H1 (cell line): ENCODE measurements around the gene RNF13. TPM values are rescaled to one million over a fixed set of nuclear protein-coding genes. Genes with fewer than 3 reads are reported as not detected.

Experiments
- CTCF ChIA-PET: fragments of 300-600 bp; sonication (Branson Sonifier 250); formaldehyde crosslinking; loops from one replicate; lab custom pipeline; 2021; ENCODE audit not compliant: partially characterized antibody; lab: Charles Lee
- POLR2A ChIA-PET: fragments of 300-600 bp; sonication (Branson Sonifier 250); formaldehyde crosslinking; loops from one replicate; lab custom pipeline; 2021; ENCODE audit warnings: inconsistent platforms; ENCODE audit not compliant: partially characterized antibody; lab: Charles Lee
- DNase-seq, 2 experiments: peaks; one replicate each; pipeline versions ENCODE4 v3.0.0 to v3.0.0-alpha.2; 2010 to 2022; ENCODE audit warnings: low spot score in 2 of 2, low read depth in 1 of 2, mixed read lengths in 1 of 2
- FAIRE-seq: peaks from 2 replicates; lab custom pipeline; 2011; peaks lifted over from hg19 to GRCh38; lab: Jason Lieb, UNC
- H2AFZ ChIP-seq: 2 replicates; pipeline ENCODE4 v1.8.1; 2012; ENCODE audit warnings: low read length, inconsistent platforms
- H2AK5ac ChIP-seq: 2 replicates; pipeline ENCODE4 v1.6.1; 2013; ENCODE audit warnings: low read depth, low read length
- H2BK120ac ChIP-seq: replicated peaks from 2 replicates; pipeline ENCODE3; 2013; ENCODE audit warnings: low read depth, low read length, inconsistent platforms
- H2BK12ac ChIP-seq: 2 replicates; pipeline ENCODE4 v1.6.1; 2013; ENCODE audit warnings: low read depth, low read length
- H2BK15ac ChIP-seq: 2 replicates; pipeline ENCODE4 v1.6.1; 2013; ENCODE audit warnings: low read length
- H2BK20ac ChIP-seq: 2 replicates; pipeline ENCODE4 v1.6.1; 2013; ENCODE audit warnings: low read length
- H2BK5ac ChIP-seq: 2 replicates; pipeline ENCODE4 v1.6.1; 2013; ENCODE audit warnings: low read depth, low read length
- H3K14ac ChIP-seq: 2 replicates; pipeline ENCODE4 v1.6.1; 2013; ENCODE audit warnings: inconsistent platforms; ENCODE audit not compliant: insufficient read length
- H3K18ac ChIP-seq: 2 replicates; pipeline ENCODE4 v1.6.1; 2013; ENCODE audit warnings: low read length; ENCODE audit errors: extremely low read depth
- H3K23ac ChIP-seq: 2 replicates; pipeline ENCODE4 v1.6.1; 2013; ENCODE audit warnings: inconsistent platforms; ENCODE audit not compliant: insufficient read length
- H3K23me2 ChIP-seq: 2 replicates; pipeline ENCODE4 v1.6.1; 2013; ENCODE audit warnings: low read depth, low read length
- H3K27ac ChIP-seq: 2 replicates; pipeline ENCODE4 v1.6.1; 2011; ENCODE audit warnings: low read depth, low read length, inconsistent platforms
- H3K27me3 ChIP-seq, 4 experiments: replicated peaks in 1 of 4; 1 replicate in 1 of 4; 2 replicates in 3 of 4; pipeline versions ENCODE4 v1.6.1 to v1.8.1; 2011 to 2013; ENCODE audit warnings: low read length in 3 of 4, mild to moderate bottlenecking in 3 of 4, inconsistent platforms in 2 of 4, mixed read lengths in 2 of 4, moderate library complexity in 1 of 4; ENCODE audit not compliant: control insufficient read depth in 3 of 4, insufficient read depth in 3 of 4; ENCODE audit errors: extremely low read depth in 1 of 4
- H3K36me3 ChIP-seq, 4 experiments: 2 replicates each; pipeline versions ENCODE4 v1.6.1 to v1.8.1; 2011 to 2013; ENCODE audit warnings: mild to moderate bottlenecking in 4 of 4, low read length in 3 of 4, moderate library complexity in 2 of 4, control low read depth in 1 of 4, inconsistent platforms in 1 of 4; ENCODE audit not compliant: insufficient read depth in 4 of 4, control insufficient read depth in 2 of 4
- H3K4ac ChIP-seq: replicated peaks from 2 replicates; pipeline ENCODE3; 2013; ENCODE audit warnings: low read length, low read depth, mixed read lengths, inconsistent platforms; ENCODE audit not compliant: insufficient read length
- H3K4me1 ChIP-seq, 4 experiments: replicated peaks in 1 of 4; 1 replicate in 1 of 4; 2 replicates in 3 of 4; pipeline versions ENCODE4 v1.6.1 to v1.8.1; 2011 to 2013; ENCODE audit warnings: low read length in 3 of 4, inconsistent platforms in 2 of 4, mixed read lengths in 1 of 4; ENCODE audit not compliant: insufficient read depth in 4 of 4, control insufficient read depth in 3 of 4
- H3K4me2 ChIP-seq, 2 experiments: 2 replicates each; pipeline versions ENCODE4 v1.6.1 to v1.8.1; 2011 to 2013; ENCODE audit warnings: low read depth in 2 of 2, low read length in 2 of 2, control low read depth in 1 of 2, inconsistent platforms in 1 of 2, mild to moderate bottlenecking in 1 of 2; ENCODE audit not compliant: insufficient read depth in 1 of 2
- H3K4me3 ChIP-seq, 4 experiments: fragments of 200-600, 300-600 bp in 1 of 4; sonication (generic), shearing (Covaris generic), sonication (Bioruptor Twin) in 1 of 4; 2 replicates each; pipeline versions ENCODE4 v1.5.1 to v1.8.1; 2011 to 2016; ENCODE audit warnings: low read length in 4 of 4, low read depth in 3 of 4, control low read depth in 2 of 4, inconsistent platforms in 2 of 4, mild to moderate bottlenecking in 2 of 4, mixed read lengths in 1 of 4, moderate library complexity in 1 of 4; ENCODE audit not compliant: insufficient read depth in 2 of 4; ENCODE audit errors: extremely low read depth in 1 of 4
- H3K56ac ChIP-seq: replicated peaks from 2 replicates; pipeline ENCODE3; 2013; ENCODE audit warnings: low read depth, mild to moderate bottlenecking, mixed read lengths, low read length, inconsistent platforms; ENCODE audit not compliant: insufficient read length
- H3K79me1 ChIP-seq: 2 replicates; pipeline ENCODE4 v1.6.1; 2013; ENCODE audit warnings: low read depth, low read length, control low read depth
- H3K79me2 ChIP-seq, 2 experiments: 2 replicates each; pipeline versions ENCODE4 v1.6.1 to v1.8.1; 2012 to 2013; ENCODE audit warnings: low read length in 2 of 2, mild to moderate bottlenecking in 2 of 2, inconsistent platforms in 1 of 2; ENCODE audit not compliant: insufficient read depth in 2 of 2, control insufficient read depth in 1 of 2
- H3K9ac ChIP-seq, 4 experiments: replicated peaks in 1 of 4; 1 replicate in 1 of 4; 2 replicates in 3 of 4; pipeline versions ENCODE4 v1.6.1 to v1.8.1; 2011 to 2013; ENCODE audit warnings: low read depth in 3 of 4, low read length in 3 of 4, control low read depth in 2 of 4, mild to moderate bottlenecking in 2 of 4, moderate library complexity in 2 of 4, inconsistent platforms in 1 of 4; ENCODE audit errors: extremely low read depth in 1 of 4
- H3K9me3 ChIP-seq, 2 experiments: 2 replicates each; pipeline versions ENCODE4 v1.6.1 to v1.8.1; 2012 to 2013; ENCODE audit warnings: mild to moderate bottlenecking in 2 of 2, moderate library complexity in 2 of 2, control low read depth in 1 of 2, inconsistent platforms in 1 of 2, low read depth in 1 of 2, low read length in 1 of 2, mixed read lengths in 1 of 2; ENCODE audit not compliant: insufficient read depth in 2 of 2
- H4K20me1 ChIP-seq, 2 experiments: replicated peaks in 1 of 2; 2 replicates each; pipeline versions ENCODE3 to v1.8.1; 2011 to 2013; ENCODE audit warnings: inconsistent platforms in 2 of 2, low read length in 2 of 2, mild to moderate bottlenecking in 1 of 2; ENCODE audit not compliant: insufficient read depth in 2 of 2, control insufficient read depth in 1 of 2
- H4K5ac ChIP-seq: 2 replicates; pipeline ENCODE4 v1.6.1; 2013; ENCODE audit warnings: low read length, low read depth, mixed read lengths, inconsistent platforms; ENCODE audit not compliant: insufficient read length
- H4K8ac ChIP-seq: 2 replicates; pipeline ENCODE4 v1.8.0; 2013; ENCODE audit warnings: mild to moderate bottlenecking, moderate library complexity, low read length, inconsistent platforms; ENCODE audit not compliant: insufficient read depth; ENCODE audit errors: extremely low read depth
- H4K91ac ChIP-seq: replicated peaks from 2 replicates; pipeline ENCODE3; 2013; ENCODE audit warnings: low read length, mixed read lengths, inconsistent platforms; ENCODE audit not compliant: insufficient read length
- GTF2F1 ChIP-seq: IDR thresholded peaks from 2 replicates; pipeline ENCODE4 v1.6.1; 2012; ENCODE audit warnings: low read depth, low read length, improper control_type of control experiment, borderline replicate concordance
- SIRT6 ChIP-seq: IDR thresholded peaks from one replicate; pipeline ENCODE4 v1.7.1; 2012; ENCODE audit warnings: low read length, inconsistent platforms
- WGBS, 2 experiments: shearing (Covaris generic) in 1 of 2; methylation state at CpG; one replicate each; pipeline versions ENCODE4 v1.1.6 to v1.1.7; 2013 to 2015; ENCODE audit warnings: low lambda C conversion rate in 2 of 2, mixed read lengths in 2 of 2, inconsistent platforms in 1 of 2, low coverage in 1 of 2, missing lambda C conversion rate in 1 of 2; ENCODE audit not compliant: insufficient replicate concordance in 2 of 2, insufficient coverage in 1 of 2, insufficient read length in 1 of 2; ENCODE audit errors: extremely low coverage in 1 of 2, missing lambda C conversion rate in 1 of 2; 5-methylcytosine and 5-hydroxymethylcytosine counted together
- polyA plus RNA-seq, 7 experiments: library from polyadenylated mRNA; depleted of rRNA in 3 of 7; stranded (reverse) in 5 of 7; unstranded in 2 of 7; fragments of >200 nt in 5 of 7; fragments of 200-250 nt in 2 of 7; gene quantifications; 1 replicate in 5 of 7; 2 replicates in 1 of 7; 4 replicates in 1 of 7; pipeline versions ENCODE4 v1.2.1 to v1.2.3, GENCODE V29; 2011 to 2013; ENCODE audit warnings: missing spikeins in 2 of 7, mixed read lengths in 2 of 7
- total RNA-seq: library from RNA; stranded (reverse); fragmentation: NEBNext Ultra II Directional; extraction: Animal tissue kit (Norgen Biotek cat#: 25700); gene quantifications from 2 replicates; pipeline ENCODE4 v1.2.1, GENCODE V29; 2021
- TF ChIP-seq, protein P1 (sequence below): IDR thresholded peaks from 2 replicates; pipeline ENCODE4 v1.6.1; 2012; ENCODE audit warnings: inconsistent platforms

RNF13 gene
- total and polyA plus RNA-seq, 2 of the 8 experiments (the other 6 are each of a cell fraction or from before 2014, with no cell fraction given) = 19.4 to 35.4 TPM

DNA sequence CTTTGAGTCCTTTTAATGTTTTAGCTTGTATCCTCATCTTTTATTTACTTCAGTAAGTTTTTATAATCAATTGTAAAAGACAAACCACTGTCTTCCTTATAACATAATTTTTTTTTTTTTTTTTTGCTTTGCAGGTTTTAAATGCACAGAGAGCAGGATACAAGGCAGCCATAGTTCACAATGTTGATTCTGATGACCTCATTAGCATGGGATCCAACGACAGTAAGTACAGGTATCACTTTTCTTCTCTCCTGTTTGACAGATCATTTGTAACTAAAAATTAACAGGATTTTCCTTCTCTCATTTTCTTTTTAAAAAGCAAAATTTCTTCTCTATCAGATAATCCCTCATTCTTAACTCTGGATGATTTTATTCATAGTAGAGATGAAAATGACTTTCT lies 82.3 kb downstream of the RNF13 start:
- no peak overlapping the region for H3K4me2 ChIP-seq
- no peaks in the 10 kb centered on the region for H3K27me3 ChIP-seq
- no peak overlapping the region for H3K27ac ChIP-seq
- no peaks in the 10 kb centered on the region for H4K20me1 ChIP-seq
- H2BK120ac ChIP-seq = no peak overlapping the region
- H3K9me3 ChIP-seq = no peaks in the 10 kb centered on the region
- H3K23me2 ChIP-seq = no peaks in the 10 kb centered on the region
- H2BK20ac ChIP-seq = no peak overlapping the region
- H3K79me1 ChIP-seq = no peaks in the 10 kb centered on the region
- no peak overlapping the region for H2BK5ac ChIP-seq
- H3K4me1 ChIP-seq = 0 out of 7 replicates have a peak, but pooled peaks cover 0 to 2% (median 0%) of the 10 kb centered on the region in 4 experiments
- DNase-seq (no peak), FAIRE-seq (no peak)
- H3K56ac ChIP-seq = no peak overlapping the region
- H2BK15ac ChIP-seq = no peak overlapping the region
- H3K36me3 ChIP-seq = peaks cover 0 to 3% (median 0%) of the 10 kb centered on the region in 4 experiments; a peak in 1 of 8 replicates
- H3K14ac ChIP-seq = no peak overlapping the region
- POLR2A ChIA-PET = interaction anchor here (0.7 kb wide), 1 partner anchor 873 kb away, joined by 3 read pairs; no protein-coding TSS in a partner anchor
- H3K9ac ChIP-seq = no peak overlapping the region
- no peaks in the 10 kb centered on the region for H3K79me2 ChIP-seq
- CTCF ChIA-PET = interaction anchor here (0.6 to 2.9 kb wide), 7 partner anchors 8 to 188 kb away, joined by 3 to 16 read pairs (median 3); no protein-coding TSS in a partner anchor
- H3K23ac ChIP-seq = no peak overlapping the region
- H2AFZ ChIP-seq = no peak overlapping the region
- H4K8ac ChIP-seq = no peak overlapping the region
- no peak overlapping the region for H3K18ac ChIP-seq
- H3K4me3 ChIP-seq = no peak overlapping the region
- no peak overlapping the region for H2AK5ac ChIP-seq
- no peak overlapping the region for H4K5ac ChIP-seq
- 83% methylated on average over 1 of the region's 1 CpG; no CpG with 5 or more reads in 1 of the 2 experiments for WGBS, 2 experiments
- H3K4ac ChIP-seq = no peak overlapping the region
- no peak overlapping the region for H4K91ac ChIP-seq
- no peak overlapping the region for H2BK12ac ChIP-seq
- TF ChIP-seq GTF2F1 (no peak), SIRT6 (no peak)
- TF ChIP-seq, protein P1, sequence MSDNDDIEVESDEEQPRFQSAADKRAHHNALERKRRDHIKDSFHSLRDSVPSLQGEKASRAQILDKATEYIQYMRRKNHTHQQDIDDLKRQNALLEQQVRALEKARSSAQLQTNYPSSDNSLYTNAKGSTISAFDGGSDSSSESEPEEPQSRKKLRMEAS = no peak
